Uterus (tissue), 2 donors: ENCODE results near the gene METTL1.

Experiments
- CTCF ChIP-seq, 4 experiments: fragments of 200-600 bp in 2 of 4; fragments of 450-650 bp in 2 of 4; sonication (generic) in 2 of 4; IDR thresholded peaks; one replicate each; pipeline ENCODE4 v1.5.1; 2016 to 2019; ENCODE audit warnings: antibody characterized with exemption in 4 of 4, mild to moderate bottlenecking in 2 of 4, moderate library complexity in 1 of 4
- POLR2A ChIP-seq, 2 donors: fragments of 450-650 bp; IDR thresholded peaks; one replicate each; pipeline ENCODE4 v1.6.1; 2016; ENCODE audit warnings: antibody characterized with exemption in 2 of 2, mild to moderate bottlenecking in 1 of 2, moderate library complexity in 1 of 2

GRCh38 chr12:57779736-57780135, 7.8 kb upstream of the METTL1 start:
- TF ChIP-seq POLR2A (IDR thresholded peaks at IDR 0.05) (no peak), CTCF (IDR thresholded peaks at IDR 0.05) (no peak)
